ENCODE measurements around the gene MYO7A.

Gene MYO7A

GRCh38 chr11:77091146-77091940, 36.7 kb upstream of the MYO7A start:
- H3K4me3 ChIP-seq (ENCODE audit: low read depth, low read length), result no peak overlapping the region
- H3K36me3 ChIP-seq, result no peaks in the 10 kb centered on the region
- no peaks in the 10 kb centered on the region for H3K9me3 ChIP-seq (ENCODE audit: severe bottlenecking)
- no peak overlapping the region for H3K27ac ChIP-seq
- TF ChIP-seq, protein P1, sequence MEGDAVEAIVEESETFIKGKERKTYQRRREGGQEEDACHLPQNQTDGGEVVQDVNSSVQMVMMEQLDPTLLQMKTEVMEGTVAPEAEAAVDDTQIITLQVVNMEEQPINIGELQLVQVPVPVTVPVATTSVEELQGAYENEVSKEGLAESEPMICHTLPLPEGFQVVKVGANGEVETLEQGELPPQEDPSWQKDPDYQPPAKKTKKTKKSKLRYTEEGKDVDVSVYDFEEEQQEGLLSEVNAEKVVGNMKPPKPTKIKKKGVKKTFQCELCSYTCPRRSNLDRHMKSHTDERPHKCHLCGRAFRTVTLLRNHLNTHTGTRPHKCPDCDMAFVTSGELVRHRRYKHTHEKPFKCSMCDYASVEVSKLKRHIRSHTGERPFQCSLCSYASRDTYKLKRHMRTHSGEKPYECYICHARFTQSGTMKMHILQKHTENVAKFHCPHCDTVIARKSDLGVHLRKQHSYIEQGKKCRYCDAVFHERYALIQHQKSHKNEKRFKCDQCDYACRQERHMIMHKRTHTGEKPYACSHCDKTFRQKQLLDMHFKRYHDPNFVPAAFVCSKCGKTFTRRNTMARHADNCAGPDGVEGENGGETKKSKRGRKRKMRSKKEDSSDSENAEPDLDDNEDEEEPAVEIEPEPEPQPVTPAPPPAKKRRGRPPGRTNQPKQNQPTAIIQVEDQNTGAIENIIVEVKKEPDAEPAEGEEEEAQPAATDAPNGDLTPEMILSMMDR (IDR thresholded peaks at IDR 0.05; ENCODE audit: low read depth, low read length), result peak; percentile 93
- H3K27me3 ChIP-seq (ENCODE audit: insufficient read depth, low read depth, severe bottlenecking), result no peaks in the 10 kb centered on the region
- DNase-seq, result peak; percentile 86

GRCh38 chr11:77092382-77092781, 35.7 kb upstream of the MYO7A start:
- TF ChIP-seq, protein P1 (IDR thresholded peaks at IDR 0.05; ENCODE audit: low read depth, low read length), result no peak
- DNase-seq, result no peak
- Histone ChIP-seq H3K9me3 (ENCODE audit: severe bottlenecking) (no peaks in the 10 kb centered on the region), H3K27ac (no peak overlapping the region), H3K36me3 (no peaks in the 10 kb centered on the region), H3K4me3 (ENCODE audit: low read depth, low read length) (no peak overlapping the region), H3K27me3 (ENCODE audit: insufficient read depth, low read depth, severe bottlenecking) (no peaks in the 10 kb centered on the region)

- TF ChIP-seq, protein P1 (IDR thresholded peaks at IDR 0.05; ENCODE audit: low read depth, low read length), result no peak
- Histone ChIP-seq H3K4me3 (ENCODE audit: low read depth, low read length) (no peak overlapping the region), H3K27ac (no peak overlapping the region), H3K9me3 (ENCODE audit: severe bottlenecking) (no peaks in the 10 kb centered on the region), H3K27me3 (ENCODE audit: insufficient read depth, low read depth, severe bottlenecking) (no peaks in the 10 kb centered on the region), H3K36me3 (no peaks in the 10 kb centered on the region)
- DNase-seq, result no peak
Observed at GRCh38 chr11:77093056-77093891, 34.8 kb upstream of the MYO7A start.

DNA sequence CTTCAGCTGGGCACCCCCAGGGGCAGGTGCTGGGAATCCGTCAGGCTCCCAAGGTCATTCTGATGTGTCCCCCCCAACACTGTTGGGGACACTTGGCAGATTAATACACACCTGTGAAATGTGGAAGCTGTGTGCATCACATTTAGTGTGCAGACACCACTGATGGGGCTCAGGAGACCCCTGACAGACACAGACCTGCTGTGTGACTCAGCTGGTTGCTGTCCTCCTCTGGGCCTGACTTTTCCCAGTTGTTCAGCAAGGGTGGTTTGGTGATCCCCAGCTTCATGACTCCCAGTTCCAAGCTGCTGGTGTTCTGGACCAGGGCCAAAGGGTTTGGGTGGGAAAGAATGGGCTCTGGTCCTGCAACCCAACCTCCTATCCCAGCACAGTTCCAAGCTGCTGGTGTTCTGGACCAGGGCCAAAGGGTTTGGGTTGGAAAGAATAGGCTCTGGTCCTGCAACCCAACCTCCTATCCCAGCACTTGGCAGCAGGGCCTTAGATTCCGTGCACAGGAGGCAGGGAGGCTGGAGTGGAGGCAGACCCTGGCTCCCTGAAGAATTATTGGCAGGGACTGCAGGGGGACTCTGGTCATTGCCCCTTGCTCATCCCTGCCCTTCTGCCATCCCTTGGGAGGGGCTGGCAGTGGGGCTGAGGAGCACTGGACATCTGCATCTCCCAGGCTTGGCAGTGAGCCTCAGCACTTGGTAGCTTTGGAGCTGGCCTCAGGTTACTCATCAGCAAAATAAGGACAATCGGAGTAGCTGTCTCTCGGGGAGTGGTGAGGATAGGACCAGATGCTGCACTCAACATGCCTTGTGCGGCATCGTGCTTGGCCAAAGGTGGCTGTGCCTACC, 33.8 kb upstream of the MYO7A start:
- Histone ChIP-seq H3K4me3 (ENCODE audit: low read depth, low read length) (no peak overlapping the region), H3K9me3 (ENCODE audit: severe bottlenecking) (no peaks in the 10 kb centered on the region), H3K36me3 (no peaks in the 10 kb centered on the region), H3K27me3 (ENCODE audit: insufficient read depth, low read depth, severe bottlenecking) (no peaks in the 10 kb centered on the region), H3K27ac (no peak overlapping the region)
- TF ChIP-seq, protein P1 (IDR thresholded peaks at IDR 0.05; ENCODE audit: low read depth, low read length), result no peak
- no peak for DNase-seq

DNA sequence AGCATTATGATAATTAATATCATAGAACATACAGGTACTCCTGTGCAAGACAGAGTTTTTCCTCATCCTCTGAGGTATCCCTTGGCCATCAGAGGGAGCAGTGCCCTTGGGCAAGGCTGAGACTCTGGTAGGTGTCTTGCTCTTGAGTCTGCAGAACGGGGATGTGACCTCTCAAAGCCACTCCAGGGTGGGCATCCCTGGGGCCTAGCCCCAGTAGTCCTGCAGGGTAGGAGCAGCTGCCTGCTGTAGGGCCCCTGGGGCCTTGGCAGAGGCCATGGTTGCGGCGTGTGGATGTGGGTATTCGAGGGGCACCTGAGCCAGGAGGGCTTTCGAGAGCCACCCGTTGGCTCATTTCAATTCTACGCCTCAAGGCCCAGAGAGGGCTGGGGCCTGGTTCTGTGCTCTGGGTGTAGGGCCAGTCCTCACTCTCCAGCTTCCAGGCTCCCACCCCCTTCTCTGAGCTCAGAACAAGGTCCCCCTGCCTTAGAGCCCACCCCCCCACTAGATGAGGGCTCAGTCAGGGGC, 33.1 kb upstream of the MYO7A start:
- no peak for DNase-seq
- Histone ChIP-seq H3K4me3 (ENCODE audit: low read depth, low read length) (no peak overlapping the region), H3K9me3 (ENCODE audit: severe bottlenecking) (no peaks in the 10 kb centered on the region), H3K27me3 (ENCODE audit: insufficient read depth, low read depth, severe bottlenecking) (no peaks in the 10 kb centered on the region), H3K27ac (no peak overlapping the region; the same call in 1 of the 2 replicates), H3K36me3 (no peaks in the 10 kb centered on the region)
- TF ChIP-seq, protein P1 (IDR thresholded peaks at IDR 0.05; ENCODE audit: low read depth, low read length), result peak; percentile 6; the same call in 1 of the 2 replicates

All from WERI-Rb-1 (cell line).